Measurements from ENCODE around the gene TRPM2.
A peak's percentile ranks its signal among the peaks of the same experiment; 100 is the strongest.

TRPM2 gene

DNA sequence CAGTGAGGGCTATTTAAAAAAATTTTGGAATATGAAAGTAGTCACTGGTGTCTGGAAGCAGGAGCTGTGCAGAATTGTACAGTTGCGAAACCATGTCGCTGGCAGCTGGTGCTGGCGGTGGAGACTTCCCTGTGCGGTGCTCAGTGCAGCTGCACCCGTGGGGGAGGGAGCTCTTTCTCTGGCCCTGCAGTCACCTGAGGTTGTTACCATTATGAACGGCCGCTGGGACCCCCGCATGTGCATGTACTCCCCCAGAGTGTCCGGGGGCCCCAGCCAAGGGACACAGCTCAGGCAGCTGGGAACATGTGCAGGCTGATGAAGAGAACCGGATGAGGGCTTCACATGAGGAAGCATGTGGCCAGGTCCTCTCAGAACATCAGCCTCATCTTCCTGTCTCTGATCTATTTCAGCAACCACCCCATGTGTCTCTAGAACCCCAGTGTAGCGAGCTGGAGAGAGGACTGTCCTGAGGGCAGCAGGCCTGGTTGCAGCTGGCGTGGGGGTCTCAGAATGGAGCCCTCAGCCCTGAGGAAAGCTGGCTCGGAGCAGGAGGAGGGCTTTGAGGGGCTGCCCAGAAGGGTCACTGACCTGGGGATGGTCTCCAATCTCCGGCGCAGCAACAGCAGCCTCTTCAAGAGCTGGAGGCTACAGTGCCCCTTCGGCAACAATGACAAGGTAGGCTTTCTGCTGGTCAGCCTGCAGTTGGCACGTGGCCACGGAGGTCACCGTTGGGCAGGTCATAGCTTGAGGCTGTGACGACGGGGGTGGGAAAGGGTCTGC lies at the start of gene TRPM2:
Gene TRPM2, plus strand, starts transcription at position 431 of the 780 bp plus-strand sequence. Its CDS starts 80 bp downstream, at position 511.
- DNase-seq (ENCODE audit: insufficient read length, low spot score) = no peak
- FAIRE-seq = no peak
- TF ChIP-seq, protein P1, sequence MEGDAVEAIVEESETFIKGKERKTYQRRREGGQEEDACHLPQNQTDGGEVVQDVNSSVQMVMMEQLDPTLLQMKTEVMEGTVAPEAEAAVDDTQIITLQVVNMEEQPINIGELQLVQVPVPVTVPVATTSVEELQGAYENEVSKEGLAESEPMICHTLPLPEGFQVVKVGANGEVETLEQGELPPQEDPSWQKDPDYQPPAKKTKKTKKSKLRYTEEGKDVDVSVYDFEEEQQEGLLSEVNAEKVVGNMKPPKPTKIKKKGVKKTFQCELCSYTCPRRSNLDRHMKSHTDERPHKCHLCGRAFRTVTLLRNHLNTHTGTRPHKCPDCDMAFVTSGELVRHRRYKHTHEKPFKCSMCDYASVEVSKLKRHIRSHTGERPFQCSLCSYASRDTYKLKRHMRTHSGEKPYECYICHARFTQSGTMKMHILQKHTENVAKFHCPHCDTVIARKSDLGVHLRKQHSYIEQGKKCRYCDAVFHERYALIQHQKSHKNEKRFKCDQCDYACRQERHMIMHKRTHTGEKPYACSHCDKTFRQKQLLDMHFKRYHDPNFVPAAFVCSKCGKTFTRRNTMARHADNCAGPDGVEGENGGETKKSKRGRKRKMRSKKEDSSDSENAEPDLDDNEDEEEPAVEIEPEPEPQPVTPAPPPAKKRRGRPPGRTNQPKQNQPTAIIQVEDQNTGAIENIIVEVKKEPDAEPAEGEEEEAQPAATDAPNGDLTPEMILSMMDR (IDR thresholded peaks at IDR 0.05; ENCODE audit: insufficient read depth, missing control alignments) = no peak

DNA sequence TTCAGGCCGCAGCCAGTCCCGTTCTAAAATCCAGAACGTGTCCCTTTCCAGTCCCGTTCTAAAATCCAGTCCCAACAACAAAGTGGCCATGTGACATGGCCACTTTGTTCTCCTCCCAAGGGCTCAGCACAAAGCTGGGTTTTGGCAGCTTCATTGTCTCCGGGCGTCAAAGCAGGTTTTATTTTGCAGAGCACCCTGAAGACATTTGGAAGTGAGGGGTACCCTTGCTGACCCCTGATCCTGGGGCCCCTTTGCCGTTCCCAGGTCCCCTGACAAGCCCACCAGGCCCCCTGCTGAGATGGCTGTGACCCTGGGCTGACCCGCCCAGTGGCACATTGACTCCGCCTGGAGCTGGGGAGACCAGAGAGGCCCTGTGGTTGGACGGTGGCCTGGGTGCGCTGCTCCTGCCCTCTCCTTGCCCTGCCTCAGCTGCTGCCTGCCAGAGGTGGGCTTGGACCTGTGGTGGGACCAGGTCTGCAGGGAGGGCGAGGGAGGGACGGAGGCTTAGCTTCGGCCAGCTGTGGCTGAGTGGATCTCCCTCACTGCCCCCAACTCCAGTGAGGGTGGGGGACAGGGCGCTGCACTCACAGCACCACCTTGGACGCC lies 49.3 kb upstream of the TRPM2 start:
- DNase-seq (ENCODE audit: insufficient read length, low spot score) (no peak), FAIRE-seq (no peak)
- TF ChIP-seq, protein P1 (IDR thresholded peaks at IDR 0.05; ENCODE audit: insufficient read depth, missing control alignments) = no peak

DNA sequence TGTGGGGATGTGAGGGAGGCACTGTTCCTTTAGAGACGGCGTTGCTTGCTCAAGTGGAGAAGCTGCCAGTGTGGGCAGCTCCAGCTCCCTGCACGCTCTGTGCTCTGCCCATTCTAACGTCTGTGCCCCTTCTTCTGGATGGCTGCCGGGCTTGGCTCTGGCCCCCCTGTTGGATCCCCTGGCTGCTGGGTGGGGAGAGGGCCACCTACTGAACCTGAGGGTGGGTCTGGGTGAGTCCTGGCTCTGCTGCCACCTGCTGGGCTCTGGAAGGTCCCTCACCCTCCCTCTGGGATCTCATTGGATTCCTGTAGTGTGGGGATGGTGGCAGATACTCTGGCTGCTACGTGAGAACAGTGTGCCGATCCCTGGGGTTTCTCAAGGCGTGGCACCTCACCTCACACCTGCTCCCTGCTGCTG lies 48.5 kb upstream of the TRPM2 start:
- DNase-seq (ENCODE audit: insufficient read length, low spot score) = peak; percentile 83
- TF ChIP-seq, protein P1 (IDR thresholded peaks at IDR 0.05; ENCODE audit: insufficient read depth, missing control alignments) = peak; percentile 62
- FAIRE-seq = no peak

DNA sequence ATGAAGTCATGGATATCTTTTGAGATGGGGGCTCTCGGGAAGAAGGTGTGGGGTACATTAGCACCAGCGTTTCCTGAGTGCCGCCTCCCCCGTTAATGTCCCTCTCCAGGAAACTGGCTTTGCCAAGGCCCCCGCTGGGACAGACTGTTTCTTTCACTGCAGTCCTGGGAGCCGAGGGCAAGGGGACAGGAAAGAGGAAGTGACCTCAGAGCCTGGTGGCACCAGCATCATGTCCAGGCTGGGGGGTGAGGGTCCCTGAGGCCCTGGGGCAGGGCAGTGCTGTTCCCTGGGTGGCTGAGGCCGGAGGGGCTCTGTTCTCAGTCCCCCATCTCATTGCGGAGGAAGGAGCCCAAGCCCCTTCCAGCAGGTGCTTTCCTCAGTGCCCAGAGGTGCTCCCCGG lies 47.7 kb upstream of the TRPM2 start:
- DNase-seq (ENCODE audit: insufficient read length, low spot score) = no peak
- TF ChIP-seq, protein P1 (IDR thresholded peaks at IDR 0.05; ENCODE audit: insufficient read depth, missing control alignments) = no peak
- no peak for FAIRE-seq

DNA sequence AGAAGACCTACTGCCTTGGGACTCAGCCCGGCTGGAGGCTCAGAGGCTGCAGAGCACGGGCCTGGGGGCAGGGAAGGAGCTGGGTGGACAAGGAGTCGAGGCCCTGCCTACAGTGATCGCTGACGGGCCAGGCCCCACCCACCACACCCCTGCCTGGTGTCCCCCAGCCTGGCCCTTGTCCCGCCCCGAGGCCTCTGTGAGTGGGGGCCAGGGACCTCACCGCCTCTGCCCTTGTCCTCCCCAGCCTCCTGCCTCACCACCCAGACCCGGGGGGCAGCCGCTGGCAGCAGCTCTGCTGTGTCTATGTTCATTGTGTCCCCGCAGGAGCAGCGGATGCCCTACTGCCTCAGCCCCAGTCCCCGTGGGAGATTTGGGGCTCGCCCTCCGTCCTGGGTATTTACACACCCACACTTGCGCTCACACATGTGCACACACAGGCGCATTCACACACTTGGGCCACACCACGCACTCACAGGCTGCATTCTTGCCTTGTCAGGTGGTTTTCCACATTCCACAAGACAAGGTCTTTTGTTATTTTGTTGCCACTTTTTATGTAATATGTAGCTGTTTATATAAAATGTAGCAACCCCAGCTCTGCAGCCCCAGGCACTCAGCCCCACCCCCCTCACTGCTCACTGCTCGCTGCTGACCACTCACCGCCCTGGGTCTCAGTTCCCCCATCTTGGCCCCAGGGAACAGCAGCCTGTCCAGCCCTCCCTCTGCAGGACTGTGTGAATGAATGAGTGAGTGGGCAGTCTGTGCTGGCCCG lies 46.3 kb upstream of the TRPM2 start:
- FAIRE-seq (no peak), DNase-seq (ENCODE audit: insufficient read length, low spot score) (no peak)
- TF ChIP-seq, protein P1 (IDR thresholded peaks at IDR 0.05; ENCODE audit: insufficient read depth, missing control alignments) = no peak

DNA sequence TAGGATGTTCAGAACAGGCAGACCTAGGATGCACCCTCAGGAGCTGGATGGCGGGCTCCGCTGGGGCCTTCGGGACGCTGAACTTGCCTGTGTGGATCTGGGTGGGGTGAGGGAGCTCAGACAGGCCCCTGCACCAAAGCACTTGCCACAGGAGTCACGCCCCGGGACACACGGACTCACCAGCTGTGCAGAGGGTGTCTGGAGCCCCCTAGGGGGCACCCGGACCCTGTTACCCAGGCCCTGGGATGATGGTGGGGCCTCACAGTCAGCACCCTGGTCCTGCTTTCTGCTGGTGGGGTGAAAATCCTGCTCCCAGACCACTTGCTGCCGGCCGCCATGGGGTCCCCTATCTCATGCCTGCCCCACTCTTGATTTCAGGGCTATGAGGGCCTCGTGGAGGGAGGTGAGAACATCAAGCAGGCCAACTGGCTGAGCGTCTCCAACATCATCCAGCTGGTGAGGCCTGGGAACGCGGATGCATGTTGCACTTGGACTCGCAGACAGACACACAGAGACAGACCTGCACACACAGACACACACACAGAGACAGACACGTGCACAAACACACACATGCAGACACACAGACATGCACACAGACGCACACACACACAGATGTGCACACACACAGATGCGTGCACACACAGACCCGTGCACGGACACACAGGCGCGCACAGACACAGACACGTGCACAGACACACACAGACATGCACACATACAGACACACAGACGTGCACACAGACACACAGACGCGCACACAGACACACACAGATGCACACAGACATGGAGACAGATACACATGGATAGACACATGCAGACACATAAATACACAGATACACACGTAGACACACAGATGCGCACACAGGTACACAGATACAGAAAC lies 42.6 kb upstream of the TRPM2 start:
- DNase-seq (ENCODE audit: insufficient read length, low spot score) (no peak), FAIRE-seq (no peak)
- TF ChIP-seq, protein P1 (IDR thresholded peaks at IDR 0.05; ENCODE audit: insufficient read depth, missing control alignments) = no peak
